Measurements from ENCODE around the gene CCDC92B.
A peak's percentile ranks its signal among the peaks of the same experiment; 100 is the strongest.

CCDC92B gene

DNA sequence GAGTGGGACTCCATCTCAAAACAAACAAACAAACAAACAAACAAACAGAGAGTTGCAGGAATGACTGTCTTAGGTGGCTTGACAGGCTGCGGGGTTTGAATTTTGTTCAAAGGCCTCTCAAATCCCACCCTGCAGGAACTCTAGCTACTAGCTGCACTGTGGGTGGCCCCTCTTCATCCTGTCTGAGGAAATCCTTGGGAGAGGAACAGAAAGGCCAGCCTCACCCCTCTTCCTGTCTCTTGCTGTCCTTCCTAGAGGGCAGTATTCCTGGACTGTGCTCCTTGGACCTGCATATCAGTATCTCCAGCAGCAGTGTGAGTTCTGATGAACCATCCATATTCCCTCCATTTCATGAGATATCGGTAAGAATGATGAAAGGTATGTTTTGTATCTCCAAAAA is 2.0 kb upstream of the CCDC92B start:
- no peak for DNase-seq (ENCODE audit: low read depth)
- H3K4me3 ChIP-seq (replicated peaks; ENCODE audit: low read depth, low read length) = no peak overlapping the region
- TF ChIP-seq, protein P1, sequence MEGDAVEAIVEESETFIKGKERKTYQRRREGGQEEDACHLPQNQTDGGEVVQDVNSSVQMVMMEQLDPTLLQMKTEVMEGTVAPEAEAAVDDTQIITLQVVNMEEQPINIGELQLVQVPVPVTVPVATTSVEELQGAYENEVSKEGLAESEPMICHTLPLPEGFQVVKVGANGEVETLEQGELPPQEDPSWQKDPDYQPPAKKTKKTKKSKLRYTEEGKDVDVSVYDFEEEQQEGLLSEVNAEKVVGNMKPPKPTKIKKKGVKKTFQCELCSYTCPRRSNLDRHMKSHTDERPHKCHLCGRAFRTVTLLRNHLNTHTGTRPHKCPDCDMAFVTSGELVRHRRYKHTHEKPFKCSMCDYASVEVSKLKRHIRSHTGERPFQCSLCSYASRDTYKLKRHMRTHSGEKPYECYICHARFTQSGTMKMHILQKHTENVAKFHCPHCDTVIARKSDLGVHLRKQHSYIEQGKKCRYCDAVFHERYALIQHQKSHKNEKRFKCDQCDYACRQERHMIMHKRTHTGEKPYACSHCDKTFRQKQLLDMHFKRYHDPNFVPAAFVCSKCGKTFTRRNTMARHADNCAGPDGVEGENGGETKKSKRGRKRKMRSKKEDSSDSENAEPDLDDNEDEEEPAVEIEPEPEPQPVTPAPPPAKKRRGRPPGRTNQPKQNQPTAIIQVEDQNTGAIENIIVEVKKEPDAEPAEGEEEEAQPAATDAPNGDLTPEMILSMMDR (IDR thresholded peaks at IDR 0.05; ENCODE audit: low read length, missing control alignments) = no peak

DNA sequence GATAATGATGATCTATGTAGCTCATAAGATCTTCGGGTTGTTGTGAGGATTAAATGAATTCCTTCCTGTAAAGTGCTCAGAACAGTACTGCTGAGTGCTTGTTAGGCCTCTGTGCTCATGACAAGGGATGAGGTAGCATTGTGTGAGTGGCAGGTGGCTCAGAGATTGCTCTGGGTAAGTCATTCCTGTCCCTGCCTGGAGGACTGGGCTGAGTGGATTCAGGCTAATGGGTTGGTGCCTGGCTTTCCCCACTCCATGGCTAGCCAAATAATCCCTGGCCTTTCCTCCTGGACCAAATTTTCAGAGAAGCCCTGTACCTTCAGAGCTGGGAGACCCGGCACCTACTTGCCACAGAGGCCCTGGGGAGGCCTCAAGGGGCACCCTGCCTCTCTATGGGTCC is 1.3 kb upstream of the CCDC92B start:
- no peak for DNase-seq (ENCODE audit: low read depth)
- TF ChIP-seq, protein P1 (IDR thresholded peaks at IDR 0.05; ENCODE audit: low read length, missing control alignments) = no peak
- no peak overlapping the region for H3K4me3 ChIP-seq (replicated peaks; ENCODE audit: low read depth, low read length)

DNA sequence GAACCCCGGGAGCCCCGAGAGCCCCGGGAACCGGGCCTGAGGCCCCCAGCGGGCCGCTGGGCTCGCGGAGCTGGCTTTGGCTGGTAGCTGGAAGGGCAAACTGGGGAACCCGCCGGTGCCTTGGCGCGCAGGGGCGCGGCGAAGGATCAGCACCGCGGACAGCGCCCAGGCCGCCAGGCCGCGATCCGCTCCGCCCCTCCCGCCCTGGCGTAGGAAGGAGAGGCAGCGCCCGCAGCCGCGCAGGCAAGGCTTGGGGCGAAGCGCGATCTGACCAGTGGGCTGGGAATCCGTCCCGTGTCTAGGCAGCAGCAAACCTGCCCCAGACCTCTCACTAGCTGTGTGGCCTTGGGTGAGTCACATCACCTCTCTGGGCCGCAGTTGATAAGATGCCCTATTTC is 331 bp upstream of the CCDC92B start:
- DNase-seq (ENCODE audit: low read depth) = peak; percentile 78
- H3K4me3 ChIP-seq (replicated peaks; ENCODE audit: low read depth, low read length) = no peak overlapping the region
- TF ChIP-seq, protein P1 (IDR thresholded peaks at IDR 0.05; ENCODE audit: low read length, missing control alignments) = no peak

DNA sequence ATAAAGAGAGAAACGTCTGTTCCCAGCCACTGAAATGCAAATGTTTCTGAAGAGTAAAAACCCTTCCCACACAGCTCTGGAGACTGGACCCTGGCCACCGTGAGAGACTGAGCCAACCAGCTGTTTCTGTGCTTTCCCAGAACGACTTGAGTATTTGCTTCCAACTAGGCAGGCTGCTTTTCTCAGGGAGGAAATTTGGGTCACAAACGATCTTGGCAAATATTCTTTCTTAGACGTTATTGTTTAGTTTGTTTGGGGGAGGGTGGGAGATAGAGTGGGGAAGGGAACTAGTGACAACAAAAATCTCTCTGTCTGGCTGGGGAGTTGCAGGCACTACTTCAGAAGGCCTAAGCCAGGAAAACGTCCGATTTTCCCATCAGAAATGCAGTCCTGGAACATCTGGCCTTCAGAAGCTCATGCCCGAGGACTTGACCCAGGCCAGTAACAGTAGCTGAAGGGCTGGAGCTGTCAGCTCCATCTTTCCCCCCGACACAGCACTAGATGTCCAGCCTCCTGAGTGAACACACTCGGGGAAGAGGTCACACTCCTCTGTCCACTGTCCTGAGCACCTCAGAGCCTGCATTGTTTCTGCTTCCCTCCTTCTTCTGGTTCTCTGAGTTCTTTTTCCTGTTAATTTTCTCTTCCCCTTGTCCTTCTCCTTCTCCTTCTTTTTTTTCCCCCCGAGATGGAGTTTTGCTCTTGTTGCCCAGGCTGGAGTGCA is 4.0 kb downstream of the CCDC92B start:
- DNase-seq (ENCODE audit: low read depth) = no peak
- no peak overlapping the region for H3K4me3 ChIP-seq (replicated peaks; ENCODE audit: low read depth, low read length)
- TF ChIP-seq, protein P1 (IDR thresholded peaks at IDR 0.05; ENCODE audit: low read length, missing control alignments) = no peak

DNA sequence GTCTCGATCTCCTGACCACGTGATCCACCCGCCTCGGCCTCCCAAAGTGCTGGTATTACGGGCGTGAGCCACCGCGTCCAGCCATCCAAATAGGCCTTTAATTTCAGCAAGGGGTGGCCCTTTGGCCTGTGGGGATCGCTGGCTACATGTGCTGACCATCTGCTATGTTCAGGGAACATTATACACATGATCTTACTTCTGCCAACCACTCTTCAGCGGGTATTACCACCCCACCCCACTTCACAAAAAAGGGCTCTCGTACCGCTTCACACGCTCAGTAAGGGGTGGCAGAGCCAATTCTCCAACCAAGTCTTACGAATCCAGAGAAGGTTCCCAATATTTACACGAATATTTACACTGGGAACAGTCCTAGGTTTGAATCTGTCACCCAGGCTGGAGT is 11.8 kb downstream of the CCDC92B start:
- TF ChIP-seq, protein P1 (IDR thresholded peaks at IDR 0.05; ENCODE audit: low read length, missing control alignments) = no peak
- DNase-seq (ENCODE audit: low read depth) = no peak
- no peak overlapping the region for H3K4me3 ChIP-seq (replicated peaks; ENCODE audit: low read depth, low read length)

DNA sequence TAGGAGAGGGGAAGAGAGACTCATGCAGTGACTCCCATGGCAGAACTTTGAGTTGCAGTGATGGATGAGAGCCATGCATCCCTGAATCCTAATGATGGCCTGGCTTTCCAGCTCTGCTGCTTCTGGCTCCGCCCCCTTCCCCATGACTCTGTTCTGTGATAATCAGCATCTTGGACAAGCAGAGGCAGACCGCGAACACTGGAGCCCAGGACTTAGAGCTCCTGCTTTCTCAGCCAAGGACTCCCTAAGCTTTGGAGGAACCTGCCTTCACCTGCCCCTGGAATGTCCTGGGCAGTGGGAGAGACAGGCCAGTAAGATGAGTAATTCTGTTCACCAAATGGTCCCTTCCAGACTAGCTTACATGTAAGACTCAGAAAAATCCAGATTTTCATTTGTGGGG is 12.5 kb downstream of the CCDC92B start:
- TF ChIP-seq, protein P1 (IDR thresholded peaks at IDR 0.05; ENCODE audit: low read length, missing control alignments) = no peak
- H3K4me3 ChIP-seq (replicated peaks; ENCODE audit: low read depth, low read length) = no peak overlapping the region
- DNase-seq (ENCODE audit: low read depth) = no peak

DNA sequence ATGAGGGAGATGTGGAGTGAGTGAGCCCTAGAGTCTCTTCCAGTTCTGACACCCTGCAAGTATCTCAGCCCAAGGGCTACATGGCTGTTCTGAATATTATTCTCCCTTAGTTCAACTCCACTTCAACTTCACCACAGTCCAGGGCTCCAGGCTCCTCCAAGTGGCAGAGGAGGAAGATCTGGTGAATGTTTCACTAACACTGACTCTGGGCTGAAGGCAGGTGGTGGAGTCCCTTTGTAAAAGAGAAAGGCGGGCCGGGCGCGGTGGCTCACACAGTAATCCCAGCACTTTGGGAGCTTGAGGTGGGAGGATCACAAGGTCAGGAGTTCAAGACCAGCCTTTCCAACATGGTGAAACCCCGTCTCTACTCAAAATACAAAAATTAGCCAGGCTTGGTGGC is 13.6 kb downstream of the CCDC92B start:
- TF ChIP-seq, protein P1 (IDR thresholded peaks at IDR 0.05; ENCODE audit: low read length, missing control alignments) = no peak
- DNase-seq (ENCODE audit: low read depth) = no peak
- no peak overlapping the region for H3K4me3 ChIP-seq (replicated peaks; ENCODE audit: low read depth, low read length)
